WTC11 (cell line): ENCODE results near the gene DOCK7. TPM values are rescaled to one million over a fixed set of nuclear protein-coding genes. Genes with fewer than 3 reads are reported as not detected.

ENCODE experiments used
- ATAC-seq: fragments of 200-7000 bp; cut with Tn5 transposase; 2 replicates; pipeline ENCODE4 v1.10.0; 2021; ENCODE audit warnings: mild to moderate bottlenecking, moderate library complexity
- CTCF ChIA-PET: fragments of 300-600 bp; sonication (Branson Sonifier 250); formaldehyde crosslinking; loops from one replicate; lab custom pipeline; 2021; ENCODE audit warnings: antibody characterized with exemption; lab: Charles Lee
- POLR2A ChIA-PET: fragments of 350-600 bp; sonication (Branson Sonifier 250); formaldehyde crosslinking; loops from one replicate; lab custom pipeline; 2021; ENCODE audit warnings: antibody characterized with exemption; lab: Charles Lee
- DNase-seq: peaks from one replicate; pipeline ENCODE4 v3.0.0; 2021; ENCODE audit warnings: low spot score
- H3K27ac Mint-ChIP-seq: 2 replicates; pipeline ENCODE4 v1.8.0; 2021; ENCODE audit warnings: mixed read lengths
- H3K27me3 Mint-ChIP-seq: 2 replicates; pipeline ENCODE4 v1.8.0; 2021; ENCODE audit warnings: low read depth, mild to moderate bottlenecking, moderate library complexity, mixed read lengths
- H3K36me3 Mint-ChIP-seq: 2 replicates; pipeline ENCODE4 v1.8.0; 2021; ENCODE audit warnings: mixed read lengths
- H3K4me1 Mint-ChIP-seq: 2 replicates; pipeline ENCODE4 v1.8.0; 2022; ENCODE audit warnings: mixed read lengths
- H3K4me3 Mint-ChIP-seq: 2 replicates; pipeline ENCODE4 v1.8.0; 2021; ENCODE audit warnings: mild to moderate bottlenecking, moderate library complexity, mixed read lengths
- H3K9me3 Mint-ChIP-seq: 2 replicates; pipeline ENCODE4 v1.8.0; 2021; ENCODE audit warnings: mixed read lengths
- CREM ChIP-seq: sonication (generic); formaldehyde crosslinking; IDR thresholded peaks from 2 replicates; pipeline ENCODE4 v1.8.1; 2022; ENCODE audit warnings: mild to moderate bottlenecking, missing genetic modification reagents, moderate library complexity
- HMGA2 ChIP-seq: fragments of 250-450 bp; sonication (Bioruptor Pico); IDR thresholded peaks from 2 replicates; pipeline ENCODE4 v1.4.0; 2021; ENCODE audit warnings: mild to moderate bottlenecking, moderate library complexity
- NR2C2 ChIP-seq: sonication (generic); formaldehyde crosslinking; IDR thresholded peaks from 2 replicates; pipeline ENCODE4 v1.8.0; 2022; ENCODE audit warnings: mild to moderate bottlenecking, missing genetic modification reagents
- TEAD4 ChIP-seq: sonication (generic); formaldehyde crosslinking; IDR thresholded peaks from 2 replicates; pipeline ENCODE4 v1.8.0; 2022; ENCODE audit warnings: mild to moderate bottlenecking, missing genetic modification reagents
- TP53 ChIP-seq: sonication (generic); formaldehyde crosslinking; IDR thresholded peaks from 2 replicates; pipeline ENCODE4 v1.8.1; 2023; ENCODE audit warnings: mild to moderate bottlenecking, missing genetic modification reagents
- ZNF219 ChIP-seq: sonication (generic); formaldehyde crosslinking; IDR thresholded peaks from 2 replicates; pipeline ENCODE4 v1.8.0; 2023; ENCODE audit warnings: missing genetic modification reagents, mild to moderate bottlenecking, borderline replicate concordance
- ZNF423 ChIP-seq: fragments of 250-450 bp; sonication (Bioruptor Pico); IDR thresholded peaks from 2 replicates; pipeline ENCODE4 v2.1.2; 2022; ENCODE audit warnings: mild to moderate bottlenecking, moderate library complexity
- ZNF671 ChIP-seq: fragments of 250-450 bp; sonication (Bioruptor Pico); IDR thresholded peaks from 2 replicates; pipeline ENCODE4 v1.8.0; 2021; ENCODE audit warnings: mild to moderate bottlenecking
- total RNA-seq: library from RNA; stranded (reverse); gene quantifications from 3 replicates; pipeline ENCODE4 v1.2.3, GENCODE V29; 2021
- TF ChIP-seq, protein P1 (sequence below): sonication (generic); formaldehyde crosslinking; IDR thresholded peaks from 2 replicates; pipeline ENCODE4 v1.8.1; 2022; ENCODE audit warnings: low read depth, missing genetic modification reagents, borderline replicate concordance
- TF ChIP-seq, protein P2 (sequence below): sonication (generic); formaldehyde crosslinking; IDR thresholded peaks from 2 replicates; pipeline ENCODE4 v1.8.0; 2022; ENCODE audit warnings: mild to moderate bottlenecking, missing genetic modification reagents
- TF ChIP-seq, protein P3 (sequence below): sonication (generic); formaldehyde crosslinking; IDR thresholded peaks from 2 replicates; pipeline ENCODE4 v1.8.1; 2023; ENCODE audit warnings: mild to moderate bottlenecking, missing genetic modification reagents, moderate library complexity
- TF ChIP-seq, protein P4 (sequence below): fragments of 200-600 bp; IDR thresholded peaks from 2 replicates; pipeline ENCODE4 v1.8.0; 2022; ENCODE audit warnings: antibody characterized with exemption
- TF ChIP-seq, protein P5 (sequence below): sonication (generic); formaldehyde crosslinking; IDR thresholded peaks from 2 replicates; pipeline ENCODE4 v1.8.1; 2023; ENCODE audit warnings: mild to moderate bottlenecking, missing genetic modification reagents, moderate library complexity

Gene DOCK7
- total RNA-seq, 1 experiment from 2014 or later, result 34.2 TPM

DNA sequence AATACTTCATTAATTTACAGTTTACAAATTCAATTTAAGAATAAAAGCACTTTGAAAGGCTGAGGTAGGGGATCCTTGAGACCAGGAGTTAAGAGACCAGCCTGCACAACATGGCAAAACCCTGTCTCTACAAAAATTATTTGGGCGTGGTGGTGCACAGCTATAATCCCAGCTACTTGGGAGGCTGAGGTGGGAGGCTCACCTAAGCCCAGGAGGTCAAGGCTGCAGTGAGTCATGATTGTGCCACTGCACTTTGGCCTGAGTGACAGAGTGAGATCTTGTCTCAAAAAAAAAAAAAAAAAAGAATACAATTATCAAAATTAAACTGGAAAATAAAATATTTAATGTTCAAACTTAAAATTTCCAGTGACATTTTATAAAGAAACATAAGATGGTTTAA lies 179.2 kb downstream of the DOCK7 start:
- peaks cover 4% of the 10 kb centered on the region; the same call in 1 of the 2 replicates for H3K36me3 Mint-ChIP-seq
- ChIA-PET POLR2A (no interaction called here), CTCF (interaction anchor here (0.7 to 2.4 kb wide), 9 partner anchors 11 to 397 kb away, joined by 3 to 16 read pairs (median 3); no protein-coding TSS in a partner anchor)
- H3K4me1 Mint-ChIP-seq, result no peaks in the 10 kb centered on the region
- TF ChIP-seq TP53, result no peak
- TF ChIP-seq ZNF671 (CRISPR knock-in tag), result no peak
- TF ChIP-seq, protein P1, sequence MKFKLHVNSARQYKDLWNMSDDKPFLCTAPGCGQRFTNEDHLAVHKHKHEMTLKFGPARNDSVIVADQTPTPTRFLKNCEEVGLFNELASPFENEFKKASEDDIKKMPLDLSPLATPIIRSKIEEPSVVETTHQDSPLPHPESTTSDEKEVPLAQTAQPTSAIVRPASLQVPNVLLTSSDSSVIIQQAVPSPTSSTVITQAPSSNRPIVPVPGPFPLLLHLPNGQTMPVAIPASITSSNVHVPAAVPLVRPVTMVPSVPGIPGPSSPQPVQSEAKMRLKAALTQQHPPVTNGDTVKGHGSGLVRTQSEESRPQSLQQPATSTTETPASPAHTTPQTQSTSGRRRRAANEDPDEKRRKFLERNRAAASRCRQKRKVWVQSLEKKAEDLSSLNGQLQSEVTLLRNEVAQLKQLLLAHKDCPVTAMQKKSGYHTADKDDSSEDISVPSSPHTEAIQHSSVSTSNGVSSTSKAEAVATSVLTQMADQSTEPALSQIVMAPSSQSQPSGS (CRISPR knock-in tag), result no peak
- TF ChIP-seq, protein P2, sequence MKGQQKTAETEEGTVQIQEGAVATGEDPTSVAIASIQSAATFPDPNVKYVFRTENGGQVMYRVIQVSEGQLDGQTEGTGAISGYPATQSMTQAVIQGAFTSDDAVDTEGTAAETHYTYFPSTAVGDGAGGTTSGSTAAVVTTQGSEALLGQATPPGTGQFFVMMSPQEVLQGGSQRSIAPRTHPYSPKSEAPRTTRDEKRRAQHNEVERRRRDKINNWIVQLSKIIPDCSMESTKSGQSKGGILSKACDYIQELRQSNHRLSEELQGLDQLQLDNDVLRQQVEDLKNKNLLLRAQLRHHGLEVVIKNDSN (CRISPR knock-in tag), result no peak
- TF ChIP-seq, protein P3, sequence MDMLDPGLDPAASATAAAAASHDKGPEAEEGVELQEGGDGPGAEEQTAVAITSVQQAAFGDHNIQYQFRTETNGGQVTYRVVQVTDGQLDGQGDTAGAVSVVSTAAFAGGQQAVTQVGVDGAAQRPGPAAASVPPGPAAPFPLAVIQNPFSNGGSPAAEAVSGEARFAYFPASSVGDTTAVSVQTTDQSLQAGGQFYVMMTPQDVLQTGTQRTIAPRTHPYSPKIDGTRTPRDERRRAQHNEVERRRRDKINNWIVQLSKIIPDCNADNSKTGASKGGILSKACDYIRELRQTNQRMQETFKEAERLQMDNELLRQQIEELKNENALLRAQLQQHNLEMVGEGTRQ (CRISPR knock-in tag), result no peak
- H3K4me3 Mint-ChIP-seq, result no peak overlapping the region
- DNase-seq, result no peak
- H3K9me3 Mint-ChIP-seq, result no peaks in the 10 kb centered on the region
- no peak for ATAC-seq
- no peaks in the 10 kb centered on the region for H3K27me3 Mint-ChIP-seq
- H3K27ac Mint-ChIP-seq, result no peak overlapping the region

DNA sequence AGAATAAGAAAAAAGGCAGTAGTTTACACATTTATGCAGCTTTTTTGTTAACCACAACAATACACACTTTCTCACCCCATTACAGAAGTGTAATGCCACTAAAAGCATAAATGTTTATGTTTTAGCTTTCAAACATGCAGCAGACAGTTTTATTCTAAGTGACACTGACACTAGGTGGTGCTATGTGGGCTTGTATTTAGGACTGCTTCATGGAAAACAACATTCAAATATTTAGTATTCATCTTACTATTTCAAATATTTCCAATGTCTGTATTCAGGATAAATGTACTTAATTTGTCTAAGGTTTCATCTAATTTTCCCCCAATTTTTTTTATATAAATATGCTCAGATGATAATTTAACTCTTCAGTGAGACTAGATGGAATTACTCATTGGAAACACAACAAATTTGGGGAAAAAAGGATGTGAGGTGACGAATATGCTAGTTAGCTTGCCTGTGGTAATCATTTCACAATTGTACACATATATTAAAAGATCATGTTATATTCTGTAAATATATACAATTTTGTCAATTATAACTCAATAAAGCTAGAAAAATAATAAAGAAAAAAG lies 179.9 kb downstream of the DOCK7 start:
- Mint-ChIP-seq H3K4me3 (no peak overlapping the region), H3K36me3 (peaks cover 4% of the 10 kb centered on the region; the same call in 1 of the 2 replicates)
- DNase-seq (no peak), ATAC-seq (no peak)
- ChIA-PET POLR2A (no interaction called here), CTCF (interaction anchor here (0.6 to 2.4 kb wide), 17 partner anchors 10 to 398 kb away, joined by 3 to 16 read pairs (median 3); partner anchors contain the start of gene DOCK7)
- TF ChIP-seq, protein P4, sequence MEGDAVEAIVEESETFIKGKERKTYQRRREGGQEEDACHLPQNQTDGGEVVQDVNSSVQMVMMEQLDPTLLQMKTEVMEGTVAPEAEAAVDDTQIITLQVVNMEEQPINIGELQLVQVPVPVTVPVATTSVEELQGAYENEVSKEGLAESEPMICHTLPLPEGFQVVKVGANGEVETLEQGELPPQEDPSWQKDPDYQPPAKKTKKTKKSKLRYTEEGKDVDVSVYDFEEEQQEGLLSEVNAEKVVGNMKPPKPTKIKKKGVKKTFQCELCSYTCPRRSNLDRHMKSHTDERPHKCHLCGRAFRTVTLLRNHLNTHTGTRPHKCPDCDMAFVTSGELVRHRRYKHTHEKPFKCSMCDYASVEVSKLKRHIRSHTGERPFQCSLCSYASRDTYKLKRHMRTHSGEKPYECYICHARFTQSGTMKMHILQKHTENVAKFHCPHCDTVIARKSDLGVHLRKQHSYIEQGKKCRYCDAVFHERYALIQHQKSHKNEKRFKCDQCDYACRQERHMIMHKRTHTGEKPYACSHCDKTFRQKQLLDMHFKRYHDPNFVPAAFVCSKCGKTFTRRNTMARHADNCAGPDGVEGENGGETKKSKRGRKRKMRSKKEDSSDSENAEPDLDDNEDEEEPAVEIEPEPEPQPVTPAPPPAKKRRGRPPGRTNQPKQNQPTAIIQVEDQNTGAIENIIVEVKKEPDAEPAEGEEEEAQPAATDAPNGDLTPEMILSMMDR, result 0 out of 2 replicates have a peak, but pooled peaks have one; percentile 15
- TF ChIP-seq HMGA2 (CRISPR knock-in tag), result peak; percentile 10; the same call in 1 of the 2 replicates
- no peak for TF ChIP-seq CREM (CRISPR knock-in tag)
- no peak for TF ChIP-seq ZNF423 (CRISPR knock-in tag)
- TF ChIP-seq, all 79 proteins: peak for 2
- H3K27me3 Mint-ChIP-seq, result no peaks in the 10 kb centered on the region
- no peaks in the 10 kb centered on the region for H3K9me3 Mint-ChIP-seq
- H3K4me1 Mint-ChIP-seq, result no peaks in the 10 kb centered on the region
- H3K27ac Mint-ChIP-seq, result no peak overlapping the region

DNA sequence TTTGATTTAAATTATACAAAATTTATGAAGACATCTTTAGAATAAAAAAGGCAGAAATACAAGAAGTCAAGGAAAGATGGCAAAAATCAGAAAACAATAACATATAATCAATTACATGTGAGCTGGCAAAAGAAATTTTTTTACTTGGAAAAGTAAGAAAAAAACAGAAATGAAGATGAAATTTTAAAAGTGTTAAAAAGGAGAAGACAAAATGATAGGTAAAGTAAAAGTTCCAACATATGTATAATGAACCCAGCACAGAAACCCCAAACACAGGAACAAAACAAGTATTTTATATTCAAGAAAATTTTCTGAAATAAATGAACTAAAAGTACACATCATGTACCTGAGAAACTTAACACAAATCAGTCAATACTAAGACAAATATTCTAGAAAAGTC lies 188.0 kb downstream of the DOCK7 start:
- Mint-ChIP-seq H3K27me3 (no peaks in the 10 kb centered on the region), H3K4me3 (no peak overlapping the region), H3K27ac (no peak overlapping the region), H3K4me1 (no peaks in the 10 kb centered on the region), H3K9me3 (no peaks in the 10 kb centered on the region), H3K36me3 (peaks cover 6% of the 10 kb centered on the region; the same call in 1 of the 2 replicates)
- ChIA-PET POLR2A (interaction anchor here (0.6 kb wide), 1 partner anchor 87 kb away, joined by 3 read pairs; no protein-coding TSS in a partner anchor), CTCF (interaction anchor here (0.6 kb wide), 2 partner anchors 15 to 91 kb away, joined by 3 to 4 read pairs; no protein-coding TSS in a partner anchor)
- ATAC-seq, result no peak
- DNase-seq, result no peak
- TF ChIP-seq ZNF219 (CRISPR knock-in tag) (no peak), NR2C2 (CRISPR knock-in tag) (no peak), TEAD4 (CRISPR knock-in tag) (no peak)
- TF ChIP-seq, protein P5, sequence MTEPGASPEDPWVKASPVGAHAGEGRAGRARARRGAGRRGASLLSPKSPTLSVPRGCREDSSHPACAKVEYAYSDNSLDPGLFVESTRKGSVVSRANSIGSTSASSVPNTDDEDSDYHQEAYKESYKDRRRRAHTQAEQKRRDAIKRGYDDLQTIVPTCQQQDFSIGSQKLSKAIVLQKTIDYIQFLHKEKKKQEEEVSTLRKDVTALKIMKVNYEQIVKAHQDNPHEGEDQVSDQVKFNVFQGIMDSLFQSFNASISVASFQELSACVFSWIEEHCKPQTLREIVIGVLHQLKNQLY (CRISPR knock-in tag), result no peak
- TF ChIP-seq, all 79 proteins: peak for 0
